GF-D8 (cell line): ENCODE data around the gene P2RY13.

Source experiments
- DNase-seq: peaks from one replicate; lab custom pipeline; 2025; lab: John Stamatoyannopoulos, UW

Gene P2RY13

GRCh38 chr3:151329363-151329762, at the start of gene P2RY13:
Gene P2RY13 (minus strand): TSS chr3:151329549. CDS start chr3:151329528, 21 bp downstream.
- no peak for DNase-seq

GRCh38 chr3:151377768-151378385, 48.5 kb upstream of the P2RY13 start:
- DNase-seq: no peak

DNA sequence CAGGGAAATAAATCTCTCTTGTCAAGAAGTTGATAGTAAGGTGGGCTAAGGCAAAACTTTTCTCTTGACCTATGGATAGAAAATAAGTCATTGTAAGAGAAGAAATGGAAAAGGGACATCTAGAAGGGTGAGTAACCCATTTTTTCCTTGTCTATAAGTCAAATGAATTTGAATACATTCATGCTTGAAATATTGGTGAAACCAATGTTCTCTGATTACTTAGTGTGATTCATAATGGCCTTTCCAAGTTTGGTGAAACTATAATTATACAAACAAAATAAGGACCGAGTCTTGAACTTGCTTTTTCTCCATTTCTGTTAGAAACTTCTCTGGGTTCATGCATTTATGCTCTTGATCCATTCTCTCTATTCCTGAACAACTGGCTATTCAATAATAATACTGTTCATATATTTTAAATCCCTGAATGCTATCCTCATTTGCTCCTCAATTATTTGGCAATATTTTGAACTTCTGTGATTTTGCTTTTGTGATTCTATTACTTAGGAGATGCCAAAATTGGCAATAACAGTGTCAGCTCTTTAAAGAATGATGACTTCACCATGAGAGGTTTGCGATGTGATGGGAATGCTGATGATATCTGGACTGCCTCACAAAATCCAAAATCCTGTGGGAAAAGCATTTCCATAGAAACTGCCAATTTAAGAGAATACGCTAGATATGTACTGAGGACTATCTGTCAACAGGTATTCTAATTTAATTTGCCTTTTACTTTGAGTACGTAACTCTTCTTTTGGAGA, 42.9 kb upstream of the P2RY13 start:
- DNase-seq: no peak

DNA sequence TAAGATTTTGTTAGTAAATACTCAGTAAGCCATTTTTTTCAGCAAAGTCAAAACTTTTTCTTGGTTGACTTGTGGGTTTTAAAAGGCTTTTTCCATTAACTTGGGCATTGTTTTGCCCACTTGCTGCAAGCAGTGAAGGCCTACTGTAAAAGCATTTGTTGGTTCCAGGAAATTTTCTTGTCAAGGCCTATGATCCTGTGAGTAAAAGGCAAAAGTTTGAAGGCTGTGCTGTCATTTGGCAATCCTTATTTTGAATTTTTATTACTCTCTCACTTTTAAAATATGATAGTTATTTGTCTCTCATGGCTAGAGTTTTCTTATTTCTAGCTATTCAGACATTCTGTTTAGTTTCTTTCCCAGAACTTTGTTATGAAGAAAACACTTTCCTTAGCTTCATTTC, 42.2 kb upstream of the P2RY13 start:
- no peak for DNase-seq

GRCh38 chr3:151367448-151367847, 38.1 kb upstream of the P2RY13 start:
- DNase-seq: no peak

- no peak for DNase-seq
Observed at GRCh38 chr3:151366993-151367392, 37.6 kb upstream of the P2RY13 start.

GRCh38 chr3:151362751-151363174, 33.4 kb upstream of the P2RY13 start:
- no peak for DNase-seq

- DNase-seq: no peak
Observed at GRCh38 chr3:151357463-151357850, 28.1 kb upstream of the P2RY13 start.

- no peak for DNase-seq
Observed at GRCh38 chr3:151356794-151357462, 27.6 kb upstream of the P2RY13 start.

DNA sequence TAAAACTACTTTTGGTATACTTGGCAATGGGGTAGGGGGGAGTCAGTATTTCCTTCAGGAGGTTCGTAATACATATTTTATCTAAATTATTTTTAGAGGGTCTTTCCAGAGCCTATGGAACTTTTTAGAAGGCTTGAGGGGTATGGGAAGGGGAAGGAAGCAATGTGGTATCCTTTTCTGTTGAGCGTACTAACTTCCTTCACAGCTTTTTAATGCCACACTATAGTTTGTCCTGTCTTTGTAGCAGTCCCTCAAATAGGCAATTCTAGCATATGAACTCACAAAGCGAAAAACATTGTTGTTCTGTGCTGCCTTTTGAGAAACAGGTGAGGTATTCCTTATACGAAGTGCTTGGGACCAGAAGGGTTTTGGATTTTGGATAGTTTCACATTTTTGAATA, 22.3 kb upstream of the P2RY13 start:
- DNase-seq: no peak

DNA sequence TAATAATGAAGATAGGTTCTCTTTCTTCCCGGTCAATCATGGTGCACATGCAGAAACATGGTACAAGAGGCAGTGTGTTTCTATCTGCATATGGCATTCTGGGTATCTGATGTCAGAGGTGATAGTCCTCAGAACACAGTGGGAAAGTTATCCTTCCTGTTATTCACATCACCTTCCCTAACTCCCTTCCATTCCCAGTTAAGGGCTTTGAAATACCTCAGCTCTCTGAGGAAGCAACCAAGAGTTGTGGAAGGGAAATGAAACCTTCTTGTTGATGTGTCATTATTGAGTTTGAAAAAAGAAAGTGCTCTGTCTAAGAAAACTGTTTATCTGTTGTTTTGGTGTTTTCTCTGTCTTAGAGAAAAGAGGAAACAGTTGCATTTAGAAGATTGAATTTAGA, 21.9 kb upstream of the P2RY13 start:
- DNase-seq: no peak

GRCh38 chr3:151350656-151351055, 21.3 kb upstream of the P2RY13 start:
- no peak for DNase-seq

GRCh38 chr3:151347432-151347831, 18.1 kb upstream of the P2RY13 start:
- peak; percentile 44 for DNase-seq

- peak; percentile 60 for DNase-seq
Observed at GRCh38 chr3:151346292-151346691, 16.9 kb upstream of the P2RY13 start.

DNA sequence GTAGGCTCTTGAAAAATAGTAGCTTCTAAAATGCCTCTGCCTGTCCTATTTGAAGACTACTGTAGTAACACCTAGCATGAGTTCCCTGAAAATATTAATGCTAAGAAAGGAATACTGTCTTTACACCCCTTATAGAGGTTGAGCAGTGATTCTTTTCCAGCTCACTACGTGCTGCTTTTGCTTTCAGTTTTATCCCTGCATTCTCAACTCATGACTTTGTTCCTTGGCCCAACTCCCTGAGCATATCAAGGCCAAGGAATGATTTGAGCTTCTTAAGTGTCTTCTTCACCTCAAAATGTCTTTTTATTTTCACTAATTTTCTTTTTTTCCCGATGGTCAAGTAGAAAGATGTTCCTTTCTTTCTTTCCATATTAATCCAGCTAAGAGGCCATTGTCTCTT, 16.5 kb upstream of the P2RY13 start:
- DNase-seq: no peak

GRCh38 chr3:151331696-151332095, 2.3 kb upstream of the P2RY13 start:
- DNase-seq: no peak

DNA sequence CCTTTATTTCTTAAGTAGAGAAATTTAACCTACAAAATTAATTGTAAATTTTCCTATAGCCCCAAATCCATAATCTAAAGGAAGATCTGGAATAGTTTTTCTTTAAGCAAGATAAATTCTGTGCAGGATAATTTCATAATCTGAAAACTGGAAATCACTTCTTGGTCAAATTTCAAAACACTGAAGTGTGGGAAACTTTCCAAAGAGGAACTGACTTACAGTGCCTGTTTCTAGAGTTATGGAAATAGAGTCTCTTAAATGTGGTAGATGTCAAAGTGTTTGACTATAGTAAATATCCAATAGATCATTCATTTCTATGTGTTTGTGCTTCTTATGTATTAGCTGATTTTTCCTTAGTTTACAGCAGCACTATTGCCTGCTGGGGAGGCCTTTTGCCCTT, 1.6 kb upstream of the P2RY13 start:
- DNase-seq: peak; percentile 36

DNA sequence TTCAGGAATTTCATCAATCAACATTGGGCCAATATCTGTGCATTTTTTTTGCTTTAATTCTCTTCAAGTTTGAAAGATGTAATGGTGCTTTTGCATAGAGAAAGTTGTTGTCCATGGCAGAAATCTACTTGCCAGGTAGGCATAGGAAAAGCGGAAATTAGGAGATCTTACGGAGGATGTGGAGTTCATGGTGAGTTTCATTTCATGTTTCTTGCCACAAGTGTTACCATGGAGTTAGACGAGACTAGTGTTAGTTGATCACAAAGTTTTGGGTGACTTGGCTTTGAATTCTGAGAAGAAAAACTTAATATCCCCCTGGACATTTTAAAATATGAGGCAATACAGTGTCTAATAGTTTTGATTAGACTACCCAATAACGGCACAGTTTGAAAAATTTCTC, 1.0 kb upstream of the P2RY13 start:
- DNase-seq: no peak

DNA sequence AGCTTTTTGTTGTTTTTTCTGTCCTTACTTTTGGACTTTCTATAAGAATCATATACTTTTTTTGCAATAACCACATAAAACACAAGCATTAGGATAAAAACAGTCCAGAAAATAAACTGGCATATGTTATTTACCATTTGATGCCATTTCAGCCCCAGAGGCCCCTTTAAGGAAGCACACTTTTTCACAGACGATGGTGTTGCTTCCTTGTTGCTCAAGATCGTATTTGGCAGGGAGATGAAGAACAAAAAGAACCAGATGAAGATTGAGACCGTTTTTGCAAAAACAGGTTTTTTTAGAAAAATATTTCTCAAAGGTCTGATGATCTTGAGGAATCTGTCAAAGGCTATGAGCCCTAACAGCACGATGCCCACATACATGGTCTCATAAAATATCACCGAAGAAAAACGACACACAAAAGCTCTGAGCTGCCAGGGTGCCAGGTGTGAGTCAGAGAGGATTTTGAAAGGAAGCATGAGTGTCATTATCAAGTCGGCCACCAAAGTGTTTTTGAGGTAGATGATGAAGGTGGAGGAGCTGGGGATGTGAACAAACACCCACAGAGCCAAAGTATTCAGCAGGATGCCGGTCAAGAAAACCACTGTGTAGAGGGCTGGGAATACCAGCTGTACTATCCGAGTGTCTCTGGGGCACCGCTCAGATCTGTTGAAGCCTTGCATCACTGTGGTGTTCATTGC, 902 bp downstream of the P2RY13 start:
- DNase-seq: no peak

- no peak for DNase-seq
Observed at GRCh38 chr3:151327571-151328198, 1.7 kb downstream of the P2RY13 start.

- DNase-seq: no peak
Observed at GRCh38 chr3:151322511-151322910, 6.8 kb downstream of the P2RY13 start.

DNA sequence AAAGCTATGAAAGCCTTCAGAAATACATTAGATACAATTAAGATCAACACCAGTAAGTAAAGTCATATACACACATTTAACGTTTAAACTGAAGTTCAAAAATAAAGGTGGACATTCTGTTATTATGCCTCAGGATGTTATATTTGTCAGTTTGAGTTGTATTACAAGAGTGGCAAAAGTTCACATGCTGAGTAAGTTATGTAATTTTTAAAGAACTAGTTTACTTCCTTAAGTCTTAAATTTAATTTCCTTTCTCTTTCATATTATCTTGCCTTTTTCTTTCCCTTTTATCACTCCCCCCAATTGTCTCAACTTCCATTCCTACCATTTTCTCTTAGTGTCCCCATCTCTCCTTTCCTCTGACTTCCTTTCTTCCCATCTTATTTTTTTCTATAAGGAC, 7.8 kb downstream of the P2RY13 start:
- DNase-seq: no peak
